ENCODE measurements around the gene ADGRL3. TPM values are rescaled to one million over a fixed set of nuclear protein-coding genes. Genes with fewer than 3 reads are reported as not detected.

Gene ADGRL3
- total and polyA plus RNA-seq, 2 donors (not counting 1 experiment from before 2014, with no cell fraction given) = not detected

- 40% methylated on average over 1 of the region's 3 CpGs for WGBS (ENCODE audit: insufficient coverage)
- CTCF ChIA-PET = no interaction called here
- Histone ChIP-seq H3K4me2 (replicated peaks; ENCODE audit: low read depth, low read length, poor library complexity, severe bottlenecking) (no peak overlapping the region), H2AFZ (ENCODE audit: insufficient read depth, low read depth, low read length, poor library complexity, severe bottlenecking) (no peak overlapping the region), H4K20me1 (ENCODE audit: control insufficient read depth, insufficient read depth, low read length, poor library complexity, severe bottlenecking) (no peaks in the 10 kb centered on the region), H3K9me3 (ENCODE audit: control extremely low read depth in 1 of 3, control insufficient read depth in 2 of 3, insufficient read depth in 1 of 3, low read length in 2 of 3) (no peaks in the 10 kb centered on the region), H3K4me3 (ENCODE audit: control extremely low read depth in 1 of 5, extremely low read depth in 1 of 5, insufficient read depth in 1 of 5, low read depth in 2 of 5, low read length in 4 of 5) (no peak overlapping the region), H3K27me3 (replicated peaks in 1 of 4; ENCODE audit: control extremely low read depth in 1 of 4, control insufficient read depth in 3 of 4, insufficient read depth in 4 of 4, low read length in 3 of 4) (no peaks in the 10 kb centered on the region), H3K4me1 (ENCODE audit: control insufficient read depth in 2 of 2, insufficient read depth in 2 of 2, low read length in 2 of 2) (no peaks in the 10 kb centered on the region), H3K9ac (ENCODE audit: low read length) (no peak overlapping the region), H3K36me3 (replicated peaks in 1 of 2; ENCODE audit: control extremely low read depth in 1 of 2, control insufficient read depth in 1 of 2, extremely low read depth in 1 of 2, insufficient read depth in 2 of 2, low read length in 1 of 2) (no peaks in the 10 kb centered on the region), H3K79me2 (ENCODE audit: control insufficient read depth, insufficient read depth, low read length) (no peaks in the 10 kb centered on the region), H3K27ac (ENCODE audit: low read length in 2 of 2) (no peak overlapping the region)
- ATAC-seq (ENCODE audit: low read depth) (no peak), DNase-seq (no peak)
- Mint-ChIP-seq H3K4me3 (no peak overlapping the region), H3K4me1 (no peaks in the 10 kb centered on the region), H3K27ac (no peak overlapping the region), H3K9me3 (ENCODE audit: insufficient read depth) (no peaks in the 10 kb centered on the region), H3K27me3 (no peaks in the 10 kb centered on the region)
- POLR2A ChIA-PET = no interaction called here
- intact Hi-C loops (cut with micrococcal nuclease) = no loop called here
- TF ChIP-seq EZH2 (IDR thresholded peaks at IDR 0.05; ENCODE audit: borderline replicate concordance, insufficient read depth, low read depth, low read length, poor library complexity, severe bottlenecking) = no peak
- no peak for TF ChIP-seq CTCF (IDR thresholded peaks at IDR 0.05)
Observed at GRCh38 chr4:61342061-61342460, 141.9 kb downstream of the ADGRL3 start.

GRCh38 chr4:61350932-61351331, 150.8 kb downstream of the ADGRL3 start:
- no peaks in the 10 kb centered on the region for H3K27me3 ChIP-seq (replicated peaks in 1 of 4; ENCODE audit: control extremely low read depth in 1 of 4, control insufficient read depth in 3 of 4, insufficient read depth in 4 of 4, low read length in 3 of 4)
- Mint-ChIP-seq H3K9me3 (ENCODE audit: insufficient read depth) (peaks cover 7% of the 10 kb centered on the region), H3K27me3 (no peaks in the 10 kb centered on the region), H3K27ac (no peak overlapping the region), H3K4me3 (no peak overlapping the region), H3K4me1 (no peaks in the 10 kb centered on the region)
- H3K36me3 ChIP-seq (replicated peaks in 1 of 2; ENCODE audit: control extremely low read depth in 1 of 2, control insufficient read depth in 1 of 2, extremely low read depth in 1 of 2, insufficient read depth in 2 of 2, low read length in 1 of 2) = no peaks in the 10 kb centered on the region
- ChIA-PET CTCF (no interaction called here), POLR2A (no interaction called here)
- no peak overlapping the region for H3K4me2 ChIP-seq (replicated peaks; ENCODE audit: low read depth, low read length, poor library complexity, severe bottlenecking)
- TF ChIP-seq CTCF (IDR thresholded peaks at IDR 0.05) (no peak), EZH2 (IDR thresholded peaks at IDR 0.05; ENCODE audit: borderline replicate concordance, insufficient read depth, low read depth, low read length, poor library complexity, severe bottlenecking) (no peak)
- no peaks in the 10 kb centered on the region for H3K4me1 ChIP-seq (ENCODE audit: control insufficient read depth in 2 of 2, insufficient read depth in 2 of 2, low read length in 2 of 2)
- ATAC-seq (ENCODE audit: low read depth) = no peak
- no peak overlapping the region for H3K9ac ChIP-seq (ENCODE audit: low read length)
- no peak overlapping the region for H3K27ac ChIP-seq (ENCODE audit: low read length in 2 of 2)
- no peaks in the 10 kb centered on the region for H3K79me2 ChIP-seq (ENCODE audit: control insufficient read depth, insufficient read depth, low read length)
- H2AFZ ChIP-seq (ENCODE audit: insufficient read depth, low read depth, low read length, poor library complexity, severe bottlenecking) = no peak overlapping the region
- H3K4me3 ChIP-seq (ENCODE audit: control extremely low read depth in 1 of 5, extremely low read depth in 1 of 5, insufficient read depth in 1 of 5, low read depth in 2 of 5, low read length in 4 of 5) = no peak overlapping the region
- DNase-seq = no peak
- intact Hi-C loops (cut with micrococcal nuclease) = no loop called here
- H4K20me1 ChIP-seq (ENCODE audit: control insufficient read depth, insufficient read depth, low read length, poor library complexity, severe bottlenecking) = no peaks in the 10 kb centered on the region
- no peaks in the 10 kb centered on the region for H3K9me3 ChIP-seq (ENCODE audit: control extremely low read depth in 1 of 3, control insufficient read depth in 2 of 3, insufficient read depth in 1 of 3, low read length in 2 of 3)

All from B cell (primary cell).